ENCODE results near the gene WDR90.

WDR90 gene

DNA sequence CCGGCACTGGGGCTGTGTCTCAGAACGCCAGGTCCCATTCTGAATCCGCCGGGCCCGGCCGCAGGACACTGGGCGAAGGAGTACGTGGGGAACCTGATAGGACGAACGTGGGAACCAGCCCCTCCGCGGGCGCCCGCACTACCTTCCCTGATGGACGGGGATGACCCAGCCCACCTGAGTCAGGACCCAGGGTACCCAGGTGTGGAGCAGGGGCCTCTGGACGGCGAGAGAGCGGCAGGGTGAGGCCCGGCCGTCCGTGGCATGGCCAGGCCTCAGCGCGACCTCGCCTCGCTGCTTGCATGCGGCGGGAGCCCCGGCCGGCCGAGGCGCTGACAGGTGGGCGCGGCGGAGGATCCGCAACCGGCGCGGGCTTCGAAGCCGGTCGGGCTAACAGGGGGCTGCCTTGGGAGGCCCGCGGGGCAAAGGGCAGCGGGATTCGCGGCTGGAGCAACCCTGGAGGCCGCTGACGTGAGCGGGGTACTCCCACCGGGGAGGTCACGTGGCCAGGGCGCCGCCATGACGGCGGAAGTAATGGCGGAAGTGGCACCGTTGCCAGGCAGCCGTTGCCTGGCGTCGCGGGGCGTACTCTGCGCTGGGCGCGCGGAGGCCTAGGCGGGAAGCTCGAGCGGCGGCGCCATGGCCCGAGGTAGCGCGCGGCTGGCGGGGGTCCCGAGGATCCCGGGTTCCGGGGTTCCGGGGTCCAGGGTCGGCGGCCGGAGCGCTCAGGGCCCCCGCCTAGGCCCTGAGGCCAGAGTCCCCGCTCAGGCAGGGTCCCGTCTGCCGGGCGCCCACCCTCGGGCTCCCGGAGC lies at the start of gene WDR90:
WDR90 (plus strand) TSS at position 585 of the 809 bp plus-strand sequence; CDS start at position 637, 52 bp downstream.
- DNase-seq = peak; percentile 90

DNA sequence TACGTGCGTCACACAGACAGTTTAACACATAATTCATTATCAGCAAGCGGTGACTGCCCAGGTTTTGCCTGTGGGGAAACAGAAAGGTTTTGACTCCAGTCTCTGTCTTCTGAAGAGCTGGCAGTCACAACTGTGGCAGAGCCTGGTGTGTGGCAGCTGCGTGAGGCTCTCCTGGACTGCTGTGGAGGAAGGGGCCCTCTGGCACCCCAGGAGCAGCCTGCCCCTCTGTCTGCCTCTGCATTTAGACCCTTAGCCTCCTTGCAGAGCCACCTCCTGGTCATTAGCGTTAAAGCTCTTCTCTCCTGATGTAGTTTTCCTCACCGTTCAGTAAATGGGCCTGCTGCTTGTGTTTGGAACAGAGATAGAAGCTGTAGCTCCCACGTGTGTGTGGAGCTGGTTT lies 48.4 kb upstream of the WDR90 start:
- DNase-seq = no peak

GRCh38 chr16:603933-604332 lies 45.2 kb upstream of the WDR90 start:
- no peak for DNase-seq

DNA sequence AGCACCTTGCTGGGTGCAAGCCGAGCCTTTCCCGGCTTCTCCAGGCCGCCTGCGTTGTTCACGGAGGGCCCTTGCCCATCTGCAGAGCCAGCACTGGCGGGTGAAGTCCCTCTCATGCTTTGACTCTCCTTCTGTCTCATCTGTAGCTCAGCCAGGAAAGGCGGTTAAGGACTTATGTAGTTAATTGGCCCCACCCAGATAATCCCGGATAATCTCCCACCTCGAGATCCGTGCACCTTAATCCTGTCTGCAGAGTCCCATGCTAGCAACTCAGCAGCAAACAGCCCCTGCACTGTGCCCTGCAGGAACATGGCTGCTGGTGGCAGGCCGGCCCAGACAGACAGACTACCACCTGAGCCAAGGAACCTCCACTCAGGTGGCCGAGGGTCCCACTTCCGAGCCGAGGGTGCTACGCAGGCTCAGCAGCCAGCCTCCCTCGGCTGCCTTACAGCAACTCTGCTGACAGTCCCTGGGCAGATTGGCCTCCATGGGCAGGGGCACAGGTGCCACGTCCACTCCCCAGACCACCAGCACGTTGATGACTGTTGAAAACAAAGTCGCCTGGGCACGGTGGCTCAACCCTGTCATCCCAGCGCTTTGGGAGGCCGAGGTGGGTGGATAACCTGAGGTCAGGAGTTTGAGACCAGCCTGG lies 42.4 kb upstream of the WDR90 start:
- DNase-seq = no peak

DNA sequence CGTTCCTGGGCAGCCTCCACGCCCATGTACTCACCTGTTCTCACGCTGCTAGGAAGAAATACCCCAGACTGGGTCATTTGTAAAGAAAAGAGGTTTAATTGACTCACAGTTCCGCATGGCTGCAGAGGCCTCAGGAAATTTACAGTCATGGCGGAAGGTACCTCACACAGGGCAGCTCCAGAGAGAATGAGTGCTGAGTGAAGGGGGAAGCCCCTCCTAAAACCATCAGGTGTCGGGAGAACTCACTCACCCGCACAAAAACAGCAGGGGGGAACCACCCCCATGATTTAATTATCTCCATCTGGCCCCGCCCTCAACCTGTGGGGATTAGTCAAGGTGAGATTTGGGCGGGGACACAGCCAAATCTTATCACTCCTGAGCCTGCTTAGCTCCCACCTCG lies 41.1 kb upstream of the WDR90 start:
- no peak for DNase-seq

DNA sequence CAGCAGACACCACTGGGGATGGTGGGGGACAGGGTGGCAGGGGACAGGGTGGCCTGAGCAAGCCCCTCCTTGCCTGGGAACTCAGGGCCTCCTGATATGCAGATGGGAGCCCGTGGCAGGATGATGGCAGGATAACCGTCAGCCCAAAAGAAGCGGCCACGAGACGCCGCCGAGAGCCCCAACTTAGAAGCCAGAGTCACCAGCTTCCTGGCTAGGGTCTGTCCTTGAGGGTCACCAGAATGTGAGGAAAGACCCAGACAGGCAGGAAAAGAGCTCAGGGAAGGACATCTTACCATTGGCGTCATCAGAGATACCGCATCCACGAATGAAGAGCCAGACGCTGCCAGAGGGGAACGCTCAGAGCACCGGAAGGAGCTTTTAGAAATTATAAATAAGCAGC lies 39.8 kb upstream of the WDR90 start:
- DNase-seq = no peak

DNA sequence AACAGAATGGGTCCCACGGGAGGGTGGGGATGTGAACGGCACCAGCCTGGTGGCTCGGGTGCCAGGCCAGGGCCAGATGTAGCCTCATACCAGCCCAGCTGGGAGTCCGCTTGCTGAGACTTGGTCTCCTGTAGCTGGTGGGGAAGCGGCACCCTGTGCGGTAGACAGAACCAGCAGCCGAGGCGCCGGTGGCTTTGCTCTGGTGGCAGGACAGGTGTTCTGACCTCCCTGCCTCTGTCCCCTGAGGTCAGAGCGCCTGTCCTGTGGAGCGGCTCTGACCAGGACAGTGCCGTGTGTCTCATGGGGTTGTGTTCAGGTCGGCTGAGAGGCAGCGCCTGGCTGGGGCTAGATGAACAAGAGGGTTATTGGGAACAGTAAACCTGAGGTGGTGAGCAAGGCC lies 39.2 kb upstream of the WDR90 start:
- DNase-seq = no peak

DNA sequence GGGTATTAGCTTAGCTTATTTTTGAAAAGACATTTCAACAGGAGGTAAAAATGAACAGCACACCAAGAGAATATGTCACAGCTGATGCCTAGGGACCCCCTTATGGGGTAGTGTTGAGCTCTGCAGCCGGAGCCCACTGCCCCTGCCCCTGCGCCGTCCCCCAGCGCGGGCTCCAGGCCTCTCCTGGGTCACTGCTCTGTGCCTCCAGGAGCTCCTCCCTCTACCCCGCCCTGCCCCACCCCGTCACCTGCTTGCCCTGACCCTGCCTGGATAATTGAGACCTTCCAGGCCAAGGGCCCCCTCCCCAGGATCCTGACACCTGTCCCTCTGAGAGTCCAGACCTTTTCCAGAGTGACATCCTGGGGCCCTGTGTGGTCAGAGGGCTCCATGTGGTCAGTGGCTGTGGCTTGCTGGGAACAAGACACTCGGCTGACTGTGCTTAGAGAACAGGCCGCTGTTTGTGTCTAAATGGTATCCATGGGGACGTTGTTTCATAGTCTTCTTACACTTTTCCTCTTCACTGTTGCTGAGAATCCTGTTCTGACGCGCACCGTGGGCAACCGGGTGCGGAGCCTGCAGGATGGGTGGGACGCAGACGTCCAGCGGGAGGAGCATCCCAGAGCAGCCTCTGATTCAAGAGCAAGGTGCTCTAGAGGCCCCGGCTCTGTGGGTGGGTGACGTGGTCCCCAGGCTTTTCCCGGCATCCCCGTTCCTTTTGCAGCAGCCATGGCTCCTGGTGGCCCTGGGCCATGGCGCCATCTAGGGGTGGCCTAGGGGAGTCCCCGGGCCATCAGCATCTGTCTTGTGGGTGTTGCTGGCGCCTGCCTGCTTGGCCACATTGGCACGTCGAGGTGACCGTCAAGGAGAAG lies 38.4 kb upstream of the WDR90 start:
- DNase-seq = no peak

DNA sequence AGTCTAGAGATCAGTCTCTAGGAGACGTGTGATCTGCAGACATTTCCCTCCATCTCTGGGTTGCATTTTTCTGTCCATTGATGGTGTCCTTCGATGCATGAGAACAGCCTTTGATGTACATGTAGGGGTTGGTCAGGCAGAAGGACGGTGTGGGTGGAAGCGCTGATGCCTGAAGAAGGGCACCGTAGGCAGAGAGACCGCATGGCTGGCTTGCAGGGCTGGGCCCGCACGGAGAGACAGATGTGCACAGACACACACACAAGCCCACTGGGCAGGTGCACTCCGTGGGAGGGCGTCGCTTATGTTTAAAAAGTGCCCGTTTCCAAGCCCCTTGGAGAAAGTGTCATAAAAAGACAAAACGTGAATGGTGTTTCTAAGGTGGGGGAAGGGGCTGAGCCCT lies 34.0 kb upstream of the WDR90 start:
- no peak for DNase-seq

GRCh38 chr16:616733-617586 lies 32.2 kb upstream of the WDR90 start:
- DNase-seq = no peak

DNA sequence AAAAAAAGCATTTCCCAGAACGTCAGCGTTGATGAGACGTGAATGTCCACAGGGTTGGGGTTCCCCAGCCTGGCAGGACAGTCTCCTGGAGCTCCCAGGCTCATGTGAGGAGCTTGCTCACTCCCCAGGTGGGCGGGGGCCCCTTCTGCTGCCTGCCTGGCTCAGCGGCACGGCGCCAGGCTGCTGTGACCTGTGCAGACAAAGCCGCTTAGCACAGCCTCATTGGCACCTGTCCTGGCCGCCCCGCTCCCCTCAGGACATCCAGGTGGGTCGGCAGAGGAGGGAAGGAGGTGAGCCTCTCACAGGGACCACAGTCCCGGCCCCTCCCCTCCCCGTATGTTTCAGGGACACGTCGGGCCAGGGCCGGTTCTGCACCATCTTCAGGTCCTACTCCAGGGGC lies 31.3 kb upstream of the WDR90 start:
- no peak for DNase-seq

- DNase-seq = no peak
These were observed 29.6 kb upstream of the WDR90 start for GRCh38 chr16:619476-620100.

DNA sequence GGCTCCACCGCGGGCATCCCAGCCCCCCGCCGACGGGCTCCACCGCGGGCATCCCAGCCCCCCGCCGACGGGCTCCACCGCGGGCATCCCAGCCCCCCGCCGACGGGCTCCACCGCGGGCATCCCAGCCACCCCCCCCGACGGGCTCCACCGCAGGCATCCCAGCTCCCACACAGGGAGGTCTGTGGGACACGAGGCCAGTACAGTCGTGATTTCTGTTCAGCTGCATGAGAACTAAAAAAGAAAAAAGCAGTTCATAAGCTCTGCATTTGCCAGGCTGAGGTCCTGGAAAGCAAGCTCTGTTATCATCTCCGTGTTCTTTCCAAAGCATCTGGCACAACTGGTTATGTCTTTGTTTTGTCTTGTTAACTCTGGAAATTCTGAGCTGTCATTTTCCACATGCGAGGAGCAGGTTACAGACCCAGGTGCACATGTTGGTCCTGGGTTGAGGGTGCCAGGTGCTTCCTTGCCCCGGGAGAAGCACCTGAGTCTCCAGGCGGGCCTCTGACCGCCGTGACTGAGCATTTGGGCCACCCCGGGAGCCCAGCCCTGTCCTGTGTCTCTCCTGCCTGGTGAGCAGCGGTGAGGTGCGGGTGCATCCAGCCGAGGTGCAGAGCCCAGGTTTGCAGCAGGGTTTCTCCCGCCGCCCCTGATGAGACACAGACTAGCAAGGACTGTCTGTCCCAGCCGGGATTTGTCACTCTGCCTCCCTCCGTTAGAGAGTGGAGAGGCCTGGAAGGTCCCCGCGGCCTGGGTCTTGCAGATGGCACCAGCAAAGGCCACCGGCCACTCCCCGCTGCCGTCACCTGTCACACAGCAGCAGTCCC lies 28.3 kb upstream of the WDR90 start:
- no peak for DNase-seq

DNA sequence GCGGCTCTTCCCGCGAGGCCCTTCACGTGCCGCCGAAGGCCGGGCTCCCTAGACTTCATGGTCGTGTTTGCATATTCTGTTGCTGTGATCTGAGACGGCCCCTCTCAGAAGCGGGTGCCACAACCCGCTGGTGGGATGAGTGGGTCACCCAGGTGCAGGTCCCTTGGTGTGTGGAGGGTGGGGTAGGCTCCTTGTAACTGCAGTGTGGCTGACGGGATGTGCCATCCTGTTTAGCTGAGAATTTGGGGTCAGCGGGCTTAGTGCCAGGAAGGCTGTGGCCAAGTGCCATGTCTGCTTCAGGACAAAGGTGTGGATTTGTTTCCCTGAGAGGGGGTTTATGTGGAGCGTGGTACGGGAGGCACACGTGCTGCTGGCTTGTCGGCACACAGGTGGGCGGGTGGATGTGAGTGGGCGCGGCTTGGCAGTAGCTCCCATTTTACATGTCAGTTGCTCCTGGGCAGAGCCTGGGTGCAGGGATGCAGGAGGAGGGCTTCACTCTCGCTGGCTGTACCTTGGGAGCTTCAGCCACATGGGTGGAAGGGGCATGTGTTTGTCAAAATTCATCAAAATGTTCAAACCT lies 27.5 kb upstream of the WDR90 start:
- DNase-seq = peak; percentile 40

- DNase-seq = no peak
These were observed 26.3 kb upstream of the WDR90 start for GRCh38 chr16:622920-623280.

DNA sequence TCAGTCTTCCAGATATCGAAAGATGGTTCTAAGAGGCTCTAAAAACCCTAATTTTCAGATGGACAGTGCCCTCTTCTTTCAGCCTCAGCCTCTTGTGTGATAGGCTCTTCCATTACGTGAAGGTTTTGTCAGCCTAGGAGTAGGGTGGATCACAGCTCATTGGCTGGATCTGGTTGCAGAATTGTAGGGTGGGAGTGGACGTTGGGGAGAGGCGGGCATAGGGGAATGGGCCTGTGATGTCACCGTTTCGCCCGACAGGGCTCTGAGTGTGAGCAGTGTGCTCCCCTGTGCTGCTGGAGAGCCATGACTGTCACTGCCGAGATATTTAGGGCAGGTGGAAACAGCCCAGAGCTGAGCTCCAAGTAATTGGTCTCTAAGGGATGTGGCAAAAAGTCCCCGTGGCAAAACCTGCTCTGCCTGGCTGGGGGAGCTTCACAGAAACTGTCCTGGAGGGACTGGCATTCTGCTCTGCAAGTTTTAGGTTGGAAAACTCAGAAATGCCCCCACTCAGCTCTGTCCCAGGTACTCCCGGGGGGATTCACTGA lies 24.6 kb upstream of the WDR90 start:
- DNase-seq = no peak

DNA sequence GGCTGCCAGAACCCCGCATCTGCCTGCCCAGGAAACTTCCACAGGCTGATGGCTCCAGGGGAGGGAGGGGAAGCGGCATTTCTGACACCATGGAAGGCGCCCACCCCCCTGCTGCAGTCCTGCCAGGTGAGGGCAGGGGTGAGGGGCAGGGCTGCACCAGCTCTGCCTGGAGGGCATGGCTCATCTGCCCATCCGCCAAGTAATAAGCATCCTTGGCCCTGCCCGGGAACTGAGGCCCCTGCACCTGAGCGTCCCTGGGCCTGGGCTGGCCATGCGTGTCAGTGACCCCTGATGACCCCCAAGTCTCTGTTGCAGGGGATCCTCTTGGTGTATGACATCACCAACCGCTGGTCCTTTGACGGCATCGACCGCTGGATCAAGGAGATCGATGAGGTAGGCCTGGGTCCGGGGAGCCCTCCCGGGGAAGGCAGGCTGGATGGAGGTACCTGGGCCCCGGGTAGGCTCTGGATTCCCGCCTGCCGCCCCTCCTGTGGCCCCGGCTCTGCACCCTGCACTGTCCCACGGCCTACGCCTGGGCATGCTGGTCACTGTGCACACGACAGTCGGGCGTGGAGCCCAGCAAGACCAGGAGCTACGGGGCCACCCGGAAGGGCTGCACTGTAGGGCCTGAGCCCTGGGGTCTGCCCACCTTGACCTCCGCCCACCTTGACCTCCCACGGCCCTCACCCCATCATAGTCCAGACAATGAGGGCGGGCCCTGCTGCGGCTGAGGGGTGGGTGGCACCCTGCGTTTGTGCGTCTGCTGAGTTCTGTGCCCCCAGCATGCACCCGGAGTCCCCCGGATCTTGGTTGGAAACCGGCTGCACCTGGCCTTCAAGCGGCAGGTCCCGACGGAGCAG lies 23.8 kb upstream of the WDR90 start:
- DNase-seq = no peak

- DNase-seq = no peak
These were observed 23.0 kb upstream of the WDR90 start for GRCh38 chr16:625977-626765.
